HepG2 (cell line): ENCODE data around the gene CAB39. TPM values are rescaled to one million over a fixed set of nuclear protein-coding genes. Genes with fewer than 3 reads are reported as not detected.

Experiments
- ATAC-seq: fragments of 200-7000 bp; cut with Tn5 transposase; 3 replicates; pipeline ENCODE4 v1.9.1; 2020; ENCODE audit warnings: mild to moderate bottlenecking, moderate library complexity
- BruUV-seq: library from RNA; stranded (reverse); fragments of 400-500 nt; replicated peaks from 2 replicates; lab custom pipeline; 2021; lab: Mats Ljungman, UMichigan
- CTCF ChIA-PET: fragments of 300-600 bp; formaldehyde crosslinking; extraction: SDS; loops from one replicate; lab custom pipeline; 2021; ENCODE audit warnings: low total read pairs, inconsistent platforms, low intra/inter-chr PET ratio; lab: Yijun Ruan, JAX
- POLR2A ChIA-PET: fragments of 350-600 bp; sonication (Branson Sonifier 250); formaldehyde crosslinking; loops from one replicate; lab custom pipeline; 2020; ENCODE audit warnings: antibody characterized with exemption, inconsistent platforms; lab: Yijun Ruan, JAX
- DNase-seq: peaks from one replicate; pipeline ENCODE4 v3.0.0-alpha.2; 2015; ENCODE audit warnings: low spot score
- FAIRE-seq: peaks from 3 replicates; lab custom pipeline; 2011; peaks lifted over from hg19 to GRCh38; lab: Jason Lieb, UNC
- H2AFZ ChIP-seq: one replicate; pipeline ENCODE4 v1.6.1; 2011; ENCODE audit warnings: low read length, inconsistent platforms
- H3K27ac ChIP-seq: fragments of 300-600 bp; 3 replicates; pipeline ENCODE4 v1.8.0; 2011; ENCODE audit warnings: mixed run types, mild to moderate bottlenecking, mixed read lengths, low read length, inconsistent platforms; ENCODE audit not compliant: insufficient read depth; ENCODE audit errors: extremely low read length
- H3K27me3 ChIP-seq, 2 experiments: fragments of 200-600 bp in 1 of 2; 2 replicates in 1 of 2; 3 replicates in 1 of 2; pipeline versions ENCODE4 v1.6.0 to v1.8.0; 2011; ENCODE audit warnings: low read length in 2 of 2, mild to moderate bottlenecking in 2 of 2, moderate library complexity in 2 of 2, inconsistent platforms in 1 of 2; ENCODE audit not compliant: insufficient read depth in 2 of 2, control insufficient read depth in 1 of 2
- H3K36me3 ChIP-seq, 2 experiments: fragments of 200-600 bp in 1 of 2; replicated peaks in 1 of 2; 2 replicates in 1 of 2; 3 replicates in 1 of 2; pipeline versions ENCODE4 v1.5.1 to v1.8.0; 2011; ENCODE audit warnings: low read length in 2 of 2, inconsistent platforms in 1 of 2; ENCODE audit not compliant: insufficient read depth in 2 of 2, control insufficient read depth in 1 of 2
- H3K4me1 ChIP-seq: 2 replicates; pipeline ENCODE4 v1.5.1; 2012; ENCODE audit warnings: low read length, inconsistent platforms; ENCODE audit not compliant: insufficient read depth
- H3K4me2 ChIP-seq: 2 replicates; pipeline ENCODE4 v1.6.0; 2011; ENCODE audit warnings: low read depth, low read length, inconsistent platforms
- H3K4me3 ChIP-seq, 3 experiments: fragments of 200-600 bp in 1 of 3; sonication (generic), shearing (Covaris generic) in 1 of 3; replicated peaks in 1 of 3; 2 replicates each; pipeline ENCODE4 v1.5.1; 2011 to 2016; ENCODE audit warnings: low read length in 3 of 3, inconsistent platforms in 2 of 3, low read depth in 2 of 3, mild to moderate bottlenecking in 2 of 3, control low read depth in 1 of 3, mixed read lengths in 1 of 3; ENCODE audit not compliant: insufficient read depth in 1 of 3
- H3K79me2 ChIP-seq: one replicate; pipeline ENCODE4 v1.6.1; 2011; ENCODE audit warnings: low read length, inconsistent platforms; ENCODE audit not compliant: insufficient read depth
- H3K9ac ChIP-seq: 2 replicates; pipeline ENCODE4 v1.6.0; 2011; ENCODE audit warnings: mild to moderate bottlenecking, low read depth, low read length, inconsistent platforms; ENCODE audit not compliant: insufficient read depth
- H3K9me3 ChIP-seq: 2 replicates; pipeline ENCODE4 v1.5.1; 2012; ENCODE audit warnings: mild to moderate bottlenecking, low read length
- H4K20me1 ChIP-seq: 2 replicates; pipeline ENCODE4 v1.6.0; 2011; ENCODE audit warnings: inconsistent platforms, mild to moderate bottlenecking, low read length, moderate library complexity; ENCODE audit not compliant: insufficient read depth
- HNRNPH1 ChIP-seq: fragments of 200-400 bp; formaldehyde crosslinking; optimal IDR thresholded peaks from 2 replicates; pipeline ENCODE3; 2017; ENCODE audit warnings: mild to moderate bottlenecking, low read depth, low read length
- KLF13 ChIP-seq: sonication (generic); formaldehyde crosslinking; IDR thresholded peaks from 2 replicates; pipeline ENCODE4 v1.4.0; 2020; ENCODE audit warnings: mild to moderate bottlenecking, missing genetic modification reagents
- MXD4 ChIP-seq: IDR thresholded peaks from 2 replicates; pipeline ENCODE4 v1.6.1; 2016; ENCODE audit warnings: mild to moderate bottlenecking, missing biosample characterization, missing genetic modification reagents
- NFATC3 ChIP-seq: sonication (generic); formaldehyde crosslinking; IDR thresholded peaks from 2 replicates; pipeline ENCODE4 v1.5.1; 2020; ENCODE audit warnings: mild to moderate bottlenecking, missing genetic modification reagents
- ZNF337 ChIP-seq: sonication (generic); formaldehyde crosslinking; IDR thresholded peaks from 2 replicates; pipeline ENCODE4 v1.5.1; 2020; ENCODE audit warnings: missing genetic modification reagents, low read depth, mild to moderate bottlenecking, borderline replicate concordance
- ZNF75D ChIP-seq: sonication (generic); formaldehyde crosslinking; IDR thresholded peaks from 2 replicates; pipeline ENCODE4 v1.8.1; 2023; ENCODE audit warnings: missing genetic modification reagents, mild to moderate bottlenecking, borderline replicate concordance
- ZNF792 ChIP-seq: IDR thresholded peaks from 2 replicates; pipeline ENCODE4 v1.6.1; 2016
- ZSCAN22 ChIP-seq: sonication (generic); formaldehyde crosslinking; IDR thresholded peaks from 2 replicates; pipeline ENCODE4 v1.4.0; 2020; ENCODE audit warnings: mild to moderate bottlenecking, missing genetic modification reagents
- ZSCAN30 ChIP-seq: sonication (generic); formaldehyde crosslinking; IDR thresholded peaks from 2 replicates; pipeline ENCODE4 v1.5.0; 2020; ENCODE audit warnings: mild to moderate bottlenecking, missing genetic modification reagents
- WGBS: methylation state at CpG from one replicate; pipeline ENCODE4 v1.1.6; 2017; ENCODE audit warnings: low lambda C conversion rate; 5-methylcytosine and 5-hydroxymethylcytosine counted together
- in situ Hi-C: cut with HindIII; loops from 2 replicates; pipeline ENCODE4 v1.10.0; 2017; ENCODE audit warnings: low pct_unique_long_range_greater_than_20kb; ENCODE audit not compliant: extremely low pct_ligation_motif_present
- intact Hi-C: fragments of 100-400 bp; cut with micrococcal nuclease; formaldehyde crosslinking; loops from one replicate; pipeline ENCODE4 v1.10.0; 2022; ENCODE audit not compliant: unreplicated experiment
- polyA plus RNA-seq, 8 experiments: library from polyadenylated mRNA; depleted of rRNA in 3 of 8; stranded (reverse) in 7 of 8; unstranded in 1 of 8; fragments of >200 nt; fragmentation: Illumina TruSeq in 4 of 8; extraction: Trizol in 4 of 8; gene quantifications; 2 replicates each; pipeline versions ENCODE4 v1.2.1 to v1.2.3, GENCODE V29; 2011 to 2016; ENCODE audit warnings: low read depth in 4 of 8, missing spikeins in 1 of 8, mixed read lengths in 1 of 8; ENCODE audit not compliant: insufficient read depth in 1 of 8
- total RNA-seq, 5 experiments: library from RNA; depleted of rRNA; stranded (reverse); fragments of >200 nt; fragmentation: Illumina TruSeq; extraction: Trizol; gene quantifications; 2 replicates each; pipeline ENCODE4 v1.2.3, GENCODE V29; 2016; ENCODE audit warnings: low read depth in 1 of 5
- TF ChIP-seq, protein P1 (sequence below): sonication (generic); formaldehyde crosslinking; IDR thresholded peaks from 2 replicates; pipeline ENCODE4 v1.5.1; 2020; ENCODE audit warnings: mild to moderate bottlenecking, missing genetic modification reagents, moderate library complexity
- TF ChIP-seq, protein P2 (sequence below): sonication (generic); formaldehyde crosslinking; IDR thresholded peaks from 2 replicates; pipeline ENCODE4 v1.4.0; 2020; ENCODE audit warnings: missing genetic modification reagents, borderline replicate concordance

CAB39 gene
- total and polyA plus RNA-seq, 2 of the 13 experiments (the other 11 are each of a cell fraction or from before 2014, with no cell fraction given): 19.3 to 45.3 TPM

DNA sequence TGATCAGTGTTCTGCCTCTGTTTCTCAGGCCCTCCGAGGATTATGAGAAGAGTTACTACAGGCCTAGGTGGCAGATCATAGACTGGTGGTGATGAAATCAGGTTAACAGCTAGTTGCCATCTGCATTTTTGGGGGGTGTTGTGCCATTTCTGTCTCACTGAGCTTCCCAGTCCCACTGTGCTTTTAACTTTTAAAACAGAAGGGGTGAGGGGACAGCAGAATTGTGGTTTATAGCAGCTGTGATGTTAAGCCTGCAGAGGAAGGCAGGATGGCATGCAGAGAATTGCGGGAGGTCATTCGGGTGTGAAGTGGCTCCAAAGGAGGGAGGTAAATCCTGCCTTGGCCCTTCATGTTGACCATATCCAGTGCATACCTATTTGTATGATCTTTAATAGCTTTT lies 5.0 kb downstream of the CAB39 start:
- H3K27ac ChIP-seq: no peak overlapping the region
- ChIA-PET POLR2A (no interaction called here), CTCF (no interaction called here)
- 97% methylated on average over 3 of the region's 3 CpGs for WGBS
- H3K36me3 ChIP-seq: peaks cover 1 to 6% of the 10 kb centered on the region in 2 experiments; a peak in 3 of 5 replicates
- H2AFZ ChIP-seq: no peak overlapping the region
- in situ Hi-C loops (no loop called here), intact Hi-C loops (no loop called here)
- no peaks in the 10 kb centered on the region; a peak in 1 of 5 replicates for H3K27me3 ChIP-seq
- TF ChIP-seq, protein P1, sequence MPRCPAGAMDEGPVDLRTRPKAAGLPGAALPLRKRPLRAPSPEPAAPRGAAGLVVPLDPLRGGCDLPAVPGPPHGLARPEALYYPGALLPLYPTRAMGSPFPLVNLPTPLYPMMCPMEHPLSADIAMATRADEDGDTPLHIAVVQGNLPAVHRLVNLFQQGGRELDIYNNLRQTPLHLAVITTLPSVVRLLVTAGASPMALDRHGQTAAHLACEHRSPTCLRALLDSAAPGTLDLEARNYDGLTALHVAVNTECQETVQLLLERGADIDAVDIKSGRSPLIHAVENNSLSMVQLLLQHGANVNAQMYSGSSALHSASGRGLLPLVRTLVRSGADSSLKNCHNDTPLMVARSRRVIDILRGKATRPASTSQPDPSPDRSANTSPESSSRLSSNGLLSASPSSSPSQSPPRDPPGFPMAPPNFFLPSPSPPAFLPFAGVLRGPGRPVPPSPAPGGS: no peak
- TF ChIP-seq HNRNPH1: no peak
- TF ChIP-seq KLF13 (CRISPR knock-in tag): no peak
- no peak for TF ChIP-seq ZNF337 (CRISPR knock-in tag)
- no peak for TF ChIP-seq ZNF75D
- TF ChIP-seq ZSCAN22 (CRISPR knock-in tag): no peak
- no peak for TF ChIP-seq NFATC3 (CRISPR knock-in tag)
- no peak for TF ChIP-seq ZSCAN30 (CRISPR knock-in tag)
- no peak for TF ChIP-seq ZNF792 (CRISPR knock-in tag)
- no peak for TF ChIP-seq MXD4 (CRISPR knock-in tag)
- TF ChIP-seq, protein P2, sequence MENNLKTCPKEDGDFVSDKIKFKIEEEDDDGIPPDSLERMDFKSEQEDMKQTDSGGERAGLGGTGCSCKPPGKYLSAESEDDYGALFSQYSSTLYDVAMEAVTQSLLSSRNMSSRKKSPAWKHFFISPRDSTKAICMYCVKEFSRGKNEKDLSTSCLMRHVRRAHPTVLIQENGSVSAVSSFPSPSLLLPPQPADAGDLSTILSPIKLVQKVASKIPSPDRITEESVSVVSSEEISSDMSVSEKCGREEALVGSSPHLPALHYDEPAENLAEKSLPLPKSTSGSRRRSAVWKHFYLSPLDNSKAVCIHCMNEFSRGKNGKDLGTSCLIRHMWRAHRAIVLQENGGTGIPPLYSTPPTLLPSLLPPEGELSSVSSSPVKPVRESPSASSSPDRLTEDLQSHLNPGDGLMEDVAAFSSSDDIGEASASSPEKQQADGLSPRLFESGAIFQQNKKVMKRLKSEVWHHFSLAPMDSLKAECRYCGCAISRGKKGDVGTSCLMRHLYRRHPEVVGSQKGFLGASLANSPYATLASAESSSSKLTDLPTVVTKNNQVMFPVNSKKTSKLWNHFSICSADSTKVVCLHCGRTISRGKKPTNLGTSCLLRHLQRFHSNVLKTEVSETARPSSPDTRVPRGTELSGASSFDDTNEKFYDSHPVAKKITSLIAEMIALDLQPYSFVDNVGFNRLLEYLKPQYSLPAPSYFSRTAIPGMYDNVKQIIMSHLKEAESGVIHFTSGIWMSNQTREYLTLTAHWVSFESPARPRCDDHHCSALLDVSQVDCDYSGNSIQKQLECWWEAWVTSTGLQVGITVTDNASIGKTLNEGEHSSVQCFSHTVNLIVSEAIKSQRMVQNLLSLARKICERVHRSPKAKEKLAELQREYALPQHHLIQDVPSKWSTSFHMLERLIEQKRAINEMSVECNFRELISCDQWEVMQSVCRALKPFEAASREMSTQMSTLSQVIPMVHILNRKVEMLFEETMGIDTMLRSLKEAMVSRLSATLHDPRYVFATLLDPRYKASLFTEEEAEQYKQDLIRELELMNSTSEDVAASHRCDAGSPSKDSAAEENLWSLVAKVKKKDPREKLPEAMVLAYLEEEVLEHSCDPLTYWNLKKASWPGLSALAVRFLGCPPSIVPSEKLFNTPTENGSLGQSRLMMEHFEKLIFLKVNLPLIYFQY: no peak
- H3K4me2 ChIP-seq: no peak overlapping the region
- H4K20me1 ChIP-seq: peaks cover 16% of the 10 kb centered on the region
- DNase-seq: no peak
- H3K4me1 ChIP-seq: peaks cover 19% of the 10 kb centered on the region
- no TSS peak for BruUV-seq
- FAIRE-seq: no peak
- ATAC-seq: no peak
- no peak overlapping the region for H3K9ac ChIP-seq
- H3K79me2 ChIP-seq: peaks cover 85% of the 10 kb centered on the region
- no peak overlapping the region for H3K4me3 ChIP-seq
- H3K9me3 ChIP-seq: no peaks in the 10 kb centered on the region
